T47D (cell line): ENCODE measurements around the gene FGF14.

Experiments
- DNase-seq, 2 experiments: peaks; one replicate each; pipeline versions ENCODE4 v3.0.0 to v3.0.0-alpha.2; 2011 to 2012; ENCODE audit warnings: low read depth in 1 of 2, low spot score in 1 of 2
- JUND ChIP-seq: IDR thresholded peaks from 2 replicates; pipeline ENCODE4 v1.6.1; 2012; ENCODE audit warnings: low read depth
- in situ Hi-C: cut with HindIII; loops from 2 replicates; pipeline ENCODE4 v1.10.0; 2016; ENCODE audit warnings: low sequenced_read_pairs, low pct_unique_long_range_greater_than_20kb

The FGF14 gene

GRCh38 chr13:101942535-101943157 lies 459.2 kb downstream of the FGF14 start:
- no peak for TF ChIP-seq JUND
- in situ Hi-C loops: no loop called here
- no peak for DNase-seq

GRCh38 chr13:101942038-101942437 lies 459.8 kb downstream of the FGF14 start:
- peak in 1 of 2 experiments; percentile 47 for DNase-seq
- TF ChIP-seq JUND: no peak
- in situ Hi-C loops: no loop called here

GRCh38 chr13:101941095-101941783 lies 460.6 kb downstream of the FGF14 start:
- in situ Hi-C loops: no loop called here
- DNase-seq: peak in 1 of 2 experiments; percentile 6
- no peak for TF ChIP-seq JUND

- DNase-seq: no peak
- TF ChIP-seq JUND: no peak
- in situ Hi-C loops: no loop called here
These were observed 462.5 kb downstream of the FGF14 start for GRCh38 chr13:101939370-101939769.

GRCh38 chr13:101935828-101936227 lies 466.0 kb downstream of the FGF14 start:
- in situ Hi-C loops: no loop called here
- no peak for TF ChIP-seq JUND
- no peak for DNase-seq

- in situ Hi-C loops: no loop called here
- no peak for DNase-seq
- no peak for TF ChIP-seq JUND
These were observed 470.7 kb downstream of the FGF14 start for GRCh38 chr13:101931186-101931585.

GRCh38 chr13:101930331-101930730 lies 471.5 kb downstream of the FGF14 start:
- in situ Hi-C loops: no loop called here
- no peak for TF ChIP-seq JUND
- DNase-seq: no peak

GRCh38 chr13:101925731-101926130 lies 476.1 kb downstream of the FGF14 start:
- TF ChIP-seq JUND: no peak
- DNase-seq: no peak
- in situ Hi-C loops: no loop called here

GRCh38 chr13:101919541-101920181 lies 482.2 kb downstream of the FGF14 start:
- in situ Hi-C loops: no loop called here

GRCh38 chr13:101917833-101918661 lies 483.8 kb downstream of the FGF14 start:
- in situ Hi-C loops: no loop called here
- peak in 1 of 2 experiments; percentile 12 for DNase-seq
- no peak for TF ChIP-seq JUND

More at GRCh38 chr13:101919541-101920181, 482.2 kb downstream of the FGF14 start:
- TF ChIP-seq JUND: no peak
- peak; percentile 19 to 31 for DNase-seq

- in situ Hi-C loops: no loop called here
- no peak for DNase-seq
- TF ChIP-seq JUND: no peak
These were observed 484.4 kb downstream of the FGF14 start for GRCh38 chr13:101917475-101917810.

- in situ Hi-C loops: no loop called here
- TF ChIP-seq JUND: no peak
- no peak for DNase-seq
These were observed 484.9 kb downstream of the FGF14 start for GRCh38 chr13:101916775-101917474.
